ENCODE results near the gene SAMSN1.
"Not testable (repeated sequence)": the region's sequence is repeated elsewhere in the genome, so short reads cannot be mapped to it uniquely, and the experiment has no call there.

SAMSN1 gene

GRCh38 chr21:14567331-14568279 is 21.5 kb upstream of the SAMSN1 start:
- DNase-seq, result no peak
- in situ Hi-C loops (cut with MboI; ENCODE audit: low pct_unique_long_range_greater_than_20kb, low sequenced_read_pairs), result no loop called here

- no peak for DNase-seq
- in situ Hi-C loops (cut with MboI; ENCODE audit: low pct_unique_long_range_greater_than_20kb, low sequenced_read_pairs), result no loop called here
Observed at GRCh38 chr21:14566894-14567293, 20.8 kb upstream of the SAMSN1 start.

- DNase-seq, result no peak
- in situ Hi-C loops (cut with MboI; ENCODE audit: low pct_unique_long_range_greater_than_20kb, low sequenced_read_pairs), result no loop called here
Observed at GRCh38 chr21:14562959-14563358, 16.8 kb upstream of the SAMSN1 start.

- in situ Hi-C loops (cut with MboI; ENCODE audit: low pct_unique_long_range_greater_than_20kb, low sequenced_read_pairs), result no loop called here
- DNase-seq, result no peak
Observed at GRCh38 chr21:14560555-14560954, 14.4 kb upstream of the SAMSN1 start.

GRCh38 chr21:14560139-14560538 is 14.0 kb upstream of the SAMSN1 start:
- in situ Hi-C loops (cut with MboI; ENCODE audit: low pct_unique_long_range_greater_than_20kb, low sequenced_read_pairs), result no loop called here

GRCh38 chr21:14559102-14559501 is 13.0 kb upstream of the SAMSN1 start:
- in situ Hi-C loops (cut with MboI; ENCODE audit: low pct_unique_long_range_greater_than_20kb, low sequenced_read_pairs), result no loop called here
- DNase-seq, result no peak

More at GRCh38 chr21:14560139-14560538, 14.0 kb upstream of the SAMSN1 start:
- DNase-seq, result no peak

GRCh38 chr21:14557413-14557812 is 11.3 kb upstream of the SAMSN1 start:
- in situ Hi-C loops (cut with MboI; ENCODE audit: low pct_unique_long_range_greater_than_20kb, low sequenced_read_pairs), result no loop called here
- DNase-seq, result no peak

GRCh38 chr21:14554948-14555347 is 8.8 kb upstream of the SAMSN1 start:
- DNase-seq, result no peak
- in situ Hi-C loops (cut with MboI; ENCODE audit: low pct_unique_long_range_greater_than_20kb, low sequenced_read_pairs), result no loop called here

GRCh38 chr21:14553422-14553821 is 7.3 kb upstream of the SAMSN1 start:
- no peak for DNase-seq
- in situ Hi-C loops (cut with MboI; ENCODE audit: low pct_unique_long_range_greater_than_20kb, low sequenced_read_pairs), result no loop called here

GRCh38 chr21:14551741-14552140 is 5.6 kb upstream of the SAMSN1 start:
- no peak for DNase-seq
- in situ Hi-C loops (cut with MboI; ENCODE audit: low pct_unique_long_range_greater_than_20kb, low sequenced_read_pairs), result no loop called here

GRCh38 chr21:14550135-14550534 is 4.0 kb upstream of the SAMSN1 start:
- in situ Hi-C loops (cut with MboI; ENCODE audit: low pct_unique_long_range_greater_than_20kb, low sequenced_read_pairs), result no loop called here

GRCh38 chr21:14548779-14549178 is 2.7 kb upstream of the SAMSN1 start:
- peak; percentile 52 for DNase-seq
- in situ Hi-C loops (cut with MboI; ENCODE audit: low pct_unique_long_range_greater_than_20kb, low sequenced_read_pairs), result no loop called here

More at GRCh38 chr21:14550135-14550534, 4.0 kb upstream of the SAMSN1 start:
- peak; percentile 87 for DNase-seq

- peak; percentile 10 for DNase-seq
- in situ Hi-C loops (cut with MboI; ENCODE audit: low pct_unique_long_range_greater_than_20kb, low sequenced_read_pairs), result no loop called here
Observed at GRCh38 chr21:14547834-14548513, 1.9 kb upstream of the SAMSN1 start.

- in situ Hi-C loops (cut with MboI; ENCODE audit: low pct_unique_long_range_greater_than_20kb, low sequenced_read_pairs), result not testable (repeated sequence)
- DNase-seq, result peak; percentile 3
Observed at GRCh38 chr21:14546719-14547118, 604 bp upstream of the SAMSN1 start.

GRCh38 chr21:14543983-14544382 is 2.1 kb downstream of the SAMSN1 start:
- in situ Hi-C loops (cut with MboI; ENCODE audit: low pct_unique_long_range_greater_than_20kb, low sequenced_read_pairs), result no loop called here
- DNase-seq, result peak; percentile 64

GRCh38 chr21:14542638-14543037 is 3.5 kb downstream of the SAMSN1 start:
- peak; percentile 65 for DNase-seq

GRCh38 chr21:14541841-14542490 is 4.1 kb downstream of the SAMSN1 start:
- in situ Hi-C loops (cut with MboI; ENCODE audit: low pct_unique_long_range_greater_than_20kb, low sequenced_read_pairs), result no loop called here
- peak; percentile 85 for DNase-seq

More at GRCh38 chr21:14542638-14543037, 3.5 kb downstream of the SAMSN1 start:
- in situ Hi-C loops (cut with MboI; ENCODE audit: low pct_unique_long_range_greater_than_20kb, low sequenced_read_pairs), result no loop called here

- in situ Hi-C loops (cut with MboI; ENCODE audit: low pct_unique_long_range_greater_than_20kb, low sequenced_read_pairs), result no loop called here
- peak; percentile 18 for DNase-seq
Observed at GRCh38 chr21:14538483-14538882, 7.6 kb downstream of the SAMSN1 start.

- in situ Hi-C loops (cut with MboI; ENCODE audit: low pct_unique_long_range_greater_than_20kb, low sequenced_read_pairs), result no loop called here
- DNase-seq, result no peak
Observed at GRCh38 chr21:14536929-14537328, 9.2 kb downstream of the SAMSN1 start.

- DNase-seq, result no peak
- in situ Hi-C loops (cut with MboI; ENCODE audit: low pct_unique_long_range_greater_than_20kb, low sequenced_read_pairs), result no loop called here
Observed at GRCh38 chr21:14535702-14536101, 10.4 kb downstream of the SAMSN1 start.

Measured in KBM-7 (cell line).